Lower leg skin (tissue), 4 donors: ENCODE results near the gene BOD1. TPM values are rescaled to one million over a fixed set of nuclear protein-coding genes. Genes with fewer than 3 reads are reported as not detected.

Source experiments
- DNase-seq, 2 donors: peaks; one replicate each; pipeline ENCODE4 v3.0.0-alpha.2; 2019; ENCODE audit warnings: low spot score in 2 of 2
- H3K4me3 ChIP-seq: fragments of 200-600 bp; sonication (generic); 2 replicates; pipeline ENCODE4 v1.5.1; 2017; ENCODE audit warnings: mild to moderate bottlenecking, low read depth; ENCODE audit not compliant: poor library complexity, severe bottlenecking
- POLR2A ChIP-seq, 2 donors: fragments of 450-650 bp; IDR thresholded peaks; one replicate each; pipeline ENCODE4 v1.6.1; 2016 to 2017; ENCODE audit warnings: antibody characterized with exemption in 2 of 2, mild to moderate bottlenecking in 1 of 2, moderate library complexity in 1 of 2
- WGBS, 2 donors: methylation state at CpG; one replicate each; pipeline ENCODE4 v1.1.5; 2018; 5-methylcytosine and 5-hydroxymethylcytosine counted together
- intact Hi-C: fragments of 100-400 bp; cut with DNase I; formaldehyde crosslinking; loops from one replicate; pipeline ENCODE4 v1.15.0; 2023; ENCODE audit warnings: low total_unique reads
- total RNA-seq, 4 donors: library from RNA; depleted of rRNA; stranded (reverse); fragments of >200 nt; gene quantifications; one replicate each; pipeline ENCODE4 v1.1.0, GENCODE V29; 2016
- TF ChIP-seq, protein P1 (sequence below), 3 donors: fragments of 450-650 bp; IDR thresholded peaks; one replicate each; pipeline ENCODE4 v1.5.1; 2016; ENCODE audit warnings: antibody characterized with exemption in 3 of 3, mild to moderate bottlenecking in 3 of 3, moderate library complexity in 2 of 3

BOD1 gene
- total RNA-seq, 4 donors from 2014 or later, result 32.0 to 54.6 (median 42.8) TPM

GRCh38 chr5:173622183-173623047, 6.0 kb upstream of the BOD1 start:
- intact Hi-C loops, result no loop called here
- TF ChIP-seq, protein P1, sequence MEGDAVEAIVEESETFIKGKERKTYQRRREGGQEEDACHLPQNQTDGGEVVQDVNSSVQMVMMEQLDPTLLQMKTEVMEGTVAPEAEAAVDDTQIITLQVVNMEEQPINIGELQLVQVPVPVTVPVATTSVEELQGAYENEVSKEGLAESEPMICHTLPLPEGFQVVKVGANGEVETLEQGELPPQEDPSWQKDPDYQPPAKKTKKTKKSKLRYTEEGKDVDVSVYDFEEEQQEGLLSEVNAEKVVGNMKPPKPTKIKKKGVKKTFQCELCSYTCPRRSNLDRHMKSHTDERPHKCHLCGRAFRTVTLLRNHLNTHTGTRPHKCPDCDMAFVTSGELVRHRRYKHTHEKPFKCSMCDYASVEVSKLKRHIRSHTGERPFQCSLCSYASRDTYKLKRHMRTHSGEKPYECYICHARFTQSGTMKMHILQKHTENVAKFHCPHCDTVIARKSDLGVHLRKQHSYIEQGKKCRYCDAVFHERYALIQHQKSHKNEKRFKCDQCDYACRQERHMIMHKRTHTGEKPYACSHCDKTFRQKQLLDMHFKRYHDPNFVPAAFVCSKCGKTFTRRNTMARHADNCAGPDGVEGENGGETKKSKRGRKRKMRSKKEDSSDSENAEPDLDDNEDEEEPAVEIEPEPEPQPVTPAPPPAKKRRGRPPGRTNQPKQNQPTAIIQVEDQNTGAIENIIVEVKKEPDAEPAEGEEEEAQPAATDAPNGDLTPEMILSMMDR (IDR thresholded peaks at IDR 0.05), result no peak
- TF ChIP-seq POLR2A (IDR thresholded peaks at IDR 0.05), result no peak
- 78 to 82% methylated on average over 19 of the region's 19 CpGs for WGBS, 2 donors
- no peak for DNase-seq
- no peak overlapping the region for H3K4me3 ChIP-seq

DNA sequence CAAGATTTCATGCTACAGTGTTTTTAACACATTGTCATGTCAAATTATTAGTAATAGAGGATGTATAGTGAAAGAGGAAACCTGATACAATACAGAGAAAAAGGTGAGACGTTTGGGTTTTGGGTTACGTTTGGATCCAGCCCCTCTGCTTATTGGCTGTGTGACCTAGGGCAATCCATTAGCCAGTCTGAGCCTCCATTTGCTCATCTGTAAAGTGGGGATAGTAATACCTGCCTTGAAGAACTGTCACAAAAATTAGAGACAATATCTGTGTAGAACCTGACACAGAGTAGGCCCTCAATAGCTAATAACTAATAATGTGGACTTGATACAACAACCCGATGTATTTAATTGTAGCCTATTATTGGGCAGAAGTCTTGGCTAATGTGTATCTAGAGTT, 4.3 kb upstream of the BOD1 start:
- WGBS, 2 donors, result 59 to 68% methylated on average over 3 of the region's 3 CpGs
- no peak for TF ChIP-seq POLR2A (IDR thresholded peaks at IDR 0.05)
- TF ChIP-seq, protein P1 (IDR thresholded peaks at IDR 0.05), result no peak
- intact Hi-C loops, result no loop called here
- no peak overlapping the region for H3K4me3 ChIP-seq
- DNase-seq, result no peak

GRCh38 chr5:173618927-173619519, 2.6 kb upstream of the BOD1 start:
- peak in 1 of 2 donors; percentile 47 for DNase-seq

DNA sequence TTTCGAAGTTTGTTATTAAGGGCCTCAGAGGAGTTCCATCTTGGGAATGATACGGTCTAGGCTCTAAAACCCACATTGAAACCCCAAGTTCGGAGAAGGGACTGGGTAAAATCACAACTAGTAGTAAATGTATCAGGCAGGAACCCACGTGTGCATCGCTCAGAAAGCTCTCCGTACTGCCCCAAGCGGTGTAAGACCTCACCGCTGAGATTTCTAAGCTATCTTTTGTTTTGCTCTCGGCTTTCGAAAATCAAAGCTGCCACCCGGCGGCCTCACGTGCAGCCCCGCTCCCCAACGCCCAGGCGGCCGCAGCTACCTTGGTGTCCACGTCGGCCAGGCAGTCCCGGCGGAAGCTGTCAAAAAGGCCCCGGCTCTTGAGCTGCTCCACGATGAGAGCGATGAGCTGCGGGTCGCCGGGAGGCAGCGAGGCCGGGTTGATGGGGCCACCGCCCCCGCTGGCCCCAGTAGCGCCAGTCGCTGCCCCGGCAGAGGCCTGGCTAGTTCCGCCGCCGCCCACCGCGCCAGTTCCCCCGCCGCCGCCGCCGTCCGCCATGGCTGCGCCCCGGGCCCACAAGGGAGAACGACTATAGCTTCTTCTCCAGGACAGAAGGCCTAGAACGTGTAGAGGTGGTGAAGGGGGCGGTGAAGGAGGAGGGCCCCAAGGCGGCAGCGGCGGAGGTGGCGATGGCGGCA, 420 bp downstream of the BOD1 start:
- DNase-seq, result peak; percentile 71 to 90
- 0 to 1% methylated on average over 44 to 54 of the region's 55 CpGs for WGBS, 2 donors
- TF ChIP-seq, protein P1 (IDR thresholded peaks at IDR 0.05), result no peak
- no peak for TF ChIP-seq POLR2A (IDR thresholded peaks at IDR 0.05)
- intact Hi-C loops, result loop anchor here (5.0 to 10.0 kb wide), 2 partner anchors 356 to 699 kb away; no protein-coding TSS in a partner anchor
- peak overlapping the region; percentile 93 for H3K4me3 ChIP-seq

More at GRCh38 chr5:173618927-173619519, 2.6 kb upstream of the BOD1 start:
- intact Hi-C loops, result loop anchor here (5.0 to 10.0 kb wide), 2 partner anchors 353 to 696 kb away; no protein-coding TSS in a partner anchor
- no peak for TF ChIP-seq POLR2A (IDR thresholded peaks at IDR 0.05)
- TF ChIP-seq, protein P1 (IDR thresholded peaks at IDR 0.05), result peak in 1 of 3 donors; percentile 56
- 12 to 13% methylated on average over 7 of the region's 7 CpGs for WGBS, 2 donors
- no peak overlapping the region for H3K4me3 ChIP-seq

- 81 to 83% methylated on average over 7 of the region's 7 CpGs for WGBS, 2 donors
- no peak for DNase-seq
Measured at GRCh38 chr5:173614591-173614990, 1.9 kb downstream of the BOD1 start.

More at GRCh38 chr5:173614591-173614990, 1.9 kb downstream of the BOD1 start:
- TF ChIP-seq POLR2A (IDR thresholded peaks at IDR 0.05), result no peak
- TF ChIP-seq, protein P1 (IDR thresholded peaks at IDR 0.05), result no peak
- H3K4me3 ChIP-seq, result no peak overlapping the region
- intact Hi-C loops, result loop anchor here (10.0 kb wide), 1 partner anchor 700 kb away; no protein-coding TSS in a partner anchor
